ENCODE data around the gene SPR.

- TF ChIP-seq CTCF (IDR thresholded peaks at IDR 0.05), result no peak
- no peak for TF ChIP-seq POLR2A (IDR thresholded peaks at IDR 0.05)
These were observed 53.2 kb downstream of the SPR start for GRCh38 chr2:72940361-72940760.

Data from heart left ventricle (tissue), 13 donors.